IMR-90 (cell line): ENCODE results near the gene RINT1. TPM values are rescaled to one million over a fixed set of nuclear protein-coding genes. Genes with fewer than 3 reads are reported as not detected.

Experiments
- ATAC-seq: fragments of 200-7000 bp; cut with Tn5 transposase; 2 replicates; pipeline ENCODE4 v1.9.1; 2020; ENCODE audit warnings: low read depth, mild to moderate bottlenecking, moderate library complexity
- BruUV-seq: library from RNA; stranded (reverse); fragments of 400-500 nt; replicated peaks from 2 replicates; lab custom pipeline; 2021; lab: Mats Ljungman, UMichigan
- CTCF ChIA-PET: fragments of 300-600 bp; formaldehyde crosslinking; extraction: SDS; loops from one replicate; lab custom pipeline; 2021; ENCODE audit warnings: antibody characterized with exemption; lab: Yijun Ruan, JAX
- POLR2A ChIA-PET: fragments of 300-600 bp; sonication (Branson Sonifier 250); formaldehyde crosslinking; loops from one replicate; lab custom pipeline; 2022; ENCODE audit warnings: antibody characterized with exemption; ENCODE audit not compliant: unreplicated experiment; lab: Charles Lee
- DNase-seq: peaks from one replicate; pipeline ENCODE4 v3.0.0; 2013
- H2AFZ ChIP-seq: replicated peaks from 2 replicates; pipeline ENCODE3; 2013; ENCODE audit warnings: low read length, mild to moderate bottlenecking; ENCODE audit not compliant: poor library complexity
- H2AK5ac ChIP-seq: 2 replicates; pipeline ENCODE4 v1.6.1; 2013; ENCODE audit warnings: low read depth, low read length, inconsistent platforms
- H2AK9ac ChIP-seq: replicated peaks from 2 replicates; pipeline ENCODE3; 2013; ENCODE audit warnings: mild to moderate bottlenecking, low read depth, low read length, moderate library complexity; ENCODE audit not compliant: poor library complexity
- H2BK120ac ChIP-seq: 2 replicates; pipeline ENCODE4 v1.6.1; 2013; ENCODE audit warnings: low read depth, low read length, inconsistent platforms
- H2BK15ac ChIP-seq: 3 replicates; pipeline ENCODE4 v1.6.1; 2013; ENCODE audit warnings: low read depth, low read length, inconsistent platforms
- H2BK20ac ChIP-seq: 2 replicates; pipeline ENCODE4 v1.6.1; 2013; ENCODE audit warnings: low read depth, mild to moderate bottlenecking, inconsistent platforms, low read length, moderate library complexity
- H2BK5ac ChIP-seq: 2 replicates; pipeline ENCODE4 v1.6.1; 2013; ENCODE audit warnings: mild to moderate bottlenecking, low read depth, low read length, inconsistent platforms; ENCODE audit not compliant: poor library complexity, severe bottlenecking
- H3K14ac ChIP-seq: replicated peaks from 2 replicates; pipeline ENCODE4 v1.6.1; 2013; ENCODE audit warnings: low read depth, low read length, inconsistent platforms
- H3K18ac ChIP-seq: 2 replicates; pipeline ENCODE4 v1.6.1; 2013; ENCODE audit warnings: low read depth, low read length, control low read depth
- H3K23ac ChIP-seq: 2 replicates; pipeline ENCODE4 v1.6.1; 2013; ENCODE audit warnings: low read depth, low read length, inconsistent platforms
- H3K27ac ChIP-seq: 2 replicates; pipeline ENCODE4 v1.5.1; 2013; ENCODE audit warnings: mild to moderate bottlenecking, control low read depth, low read length; ENCODE audit not compliant: insufficient read depth
- H3K27me3 ChIP-seq: 2 replicates; pipeline ENCODE4 v1.6.1; 2013; ENCODE audit warnings: low read length; ENCODE audit not compliant: control insufficient read depth, insufficient read depth
- H3K36me3 ChIP-seq: 2 replicates; pipeline ENCODE4 v1.6.1; 2013; ENCODE audit warnings: low read length, mixed read lengths; ENCODE audit not compliant: control insufficient read depth, insufficient read depth
- H3K4ac ChIP-seq: 2 replicates; pipeline ENCODE4 v1.6.1; 2013; ENCODE audit warnings: low read depth, low read length, inconsistent platforms
- H3K4me1 ChIP-seq: 2 replicates; pipeline ENCODE4 v1.6.1; 2013; ENCODE audit warnings: low read length, mixed read lengths; ENCODE audit not compliant: control insufficient read depth, insufficient read depth
- H3K4me2 ChIP-seq: 2 replicates; pipeline ENCODE4 v1.6.1; 2013; ENCODE audit warnings: low read depth, mild to moderate bottlenecking, control low read depth, low read length, moderate library complexity
- H3K4me3 ChIP-seq: 2 replicates; pipeline ENCODE4 v1.5.1; 2013; ENCODE audit warnings: low read depth, mild to moderate bottlenecking, control low read depth, low read length, moderate library complexity; ENCODE audit not compliant: insufficient read depth
- H3K56ac ChIP-seq: 2 replicates; pipeline ENCODE4 v1.6.1; 2013; ENCODE audit warnings: low read length, inconsistent platforms; ENCODE audit not compliant: insufficient read depth; ENCODE audit errors: extremely low read depth
- H3K79me1 ChIP-seq, 2 experiments: 2 replicates each; pipeline ENCODE4 v1.6.1; 2013; ENCODE audit warnings: low read length in 2 of 2, inconsistent platforms in 1 of 2, low read depth in 1 of 2
- H3K9ac ChIP-seq: 2 replicates; pipeline ENCODE4 v1.6.1; 2013; ENCODE audit warnings: low read depth, low read length, control low read depth
- H3K9me1 ChIP-seq: 2 replicates; pipeline ENCODE4 v1.6.1; 2013; ENCODE audit warnings: low read length, inconsistent platforms; ENCODE audit not compliant: insufficient read depth
- H3K9me3 ChIP-seq: 2 replicates; pipeline ENCODE4 v1.6.1; 2013; ENCODE audit warnings: low read length; ENCODE audit not compliant: control insufficient read depth, insufficient read depth
- H4K20me1 ChIP-seq: 2 replicates; pipeline ENCODE4 v1.6.1; 2013; ENCODE audit warnings: low read length, inconsistent platforms; ENCODE audit not compliant: insufficient read depth
- H4K5ac ChIP-seq: 2 replicates; pipeline ENCODE4 v1.6.1; 2013; ENCODE audit warnings: mild to moderate bottlenecking, low read depth, low read length, control low read depth
- H4K8ac ChIP-seq, 2 experiments: 2 replicates each; pipeline ENCODE4 v1.6.1; 2013; ENCODE audit warnings: low read depth in 2 of 2, low read length in 2 of 2, control low read depth in 1 of 2, inconsistent platforms in 1 of 2
- H4K91ac ChIP-seq: 2 replicates; pipeline ENCODE4 v1.6.1; 2013; ENCODE audit warnings: low read depth, low read length, inconsistent platforms; ENCODE audit not compliant: insufficient read depth
- CTCF ChIP-seq: conservative IDR thresholded peaks from 2 replicates; pipeline ENCODE4 v1.5.1; 2012; ENCODE audit warnings: mild to moderate bottlenecking, low read depth, low read length, improper control_type of control experiment
- FOS ChIP-seq: fragments of 150-350 bp; IDR thresholded peaks from 2 replicates; pipeline ENCODE4 v1.6.1; 2016; ENCODE audit warnings: low read depth, low read length
- NFE2L2 ChIP-seq: fragments of 150-350 bp; IDR thresholded peaks from 2 replicates; pipeline ENCODE4 v1.6.1; 2016; ENCODE audit warnings: low read depth, mild to moderate bottlenecking, low read length
- WGBS, 2 experiments: methylation state at CpG; one replicate each; pipeline versions ENCODE4 v1.1.5 to v1.1.7; 2013; ENCODE audit warnings: missing lambda C conversion rate in 2 of 2; ENCODE audit not compliant: insufficient read length in 1 of 2; ENCODE audit errors: extremely low coverage in 2 of 2; 5-methylcytosine and 5-hydroxymethylcytosine counted together
- dilution Hi-C: fragments of 300-500 bp; cut with HindIII; formaldehyde crosslinking; loops from one replicate; pipeline ENCODE4 v1.14.3; 2018; ENCODE audit warnings: low sequenced_read_pairs; ENCODE audit not compliant: unreplicated experiment
- in situ Hi-C: fragments of 300-500 bp; cut with MboI; formaldehyde crosslinking; loops from 3 replicates; pipeline ENCODE4 v1.14.3; 2019; ENCODE audit warnings: low sequenced_read_pairs, inconsistent platforms, mixed read lengths
- intact Hi-C: fragments of 100-400 bp; cut with micrococcal nuclease; formaldehyde crosslinking; loops from 2 replicates; pipeline ENCODE4 v1.10.0; 2022
- polyA plus RNA-seq, 3 experiments: library from polyadenylated mRNA; depleted of rRNA; stranded (reverse); fragments of >200 nt; gene quantifications; 2 replicates each; pipeline ENCODE4 v1.2.3, GENCODE V29; 2012; ENCODE audit warnings: low replicate concordance in 1 of 3
- total RNA-seq: library from RNA; depleted of rRNA; stranded (reverse); fragments of >200 nt; gene quantifications from 2 replicates; pipeline ENCODE4 v1.2.3, GENCODE V29; 2012

The RINT1 gene
- total and polyA plus RNA-seq, 2 of the 4 experiments (the other 2 are of a cell fraction): 15.9 to 23.1 TPM

GRCh38 chr7:105493923-105494315, 38.1 kb upstream of the RINT1 start:
- Histone ChIP-seq H2AK5ac (no peak overlapping the region), H3K4me3 (peak overlapping the region; percentile 36; the same call in 1 of the 2 replicates), H3K27me3 (no peaks in the 10 kb centered on the region), H3K9me1 (peaks cover 14% of the 10 kb centered on the region), H3K23ac (peak overlapping the region; percentile 81; the same call in 1 of the 2 replicates), H3K4ac (peak overlapping the region; percentile 92), H4K8ac (peak overlapping the region; percentile 81 to 97; a peak in 3 of 4 replicates), H4K20me1 (no peaks in the 10 kb centered on the region), H2AFZ (no peak overlapping the region), H2BK15ac (peak overlapping the region; percentile 45; the same call in 2 of the 3 replicates), H3K56ac (peak overlapping the region; percentile 92), H3K4me2 (peak overlapping the region; percentile 94), H2BK20ac (peak overlapping the region; percentile 97), H2AK9ac (no peak overlapping the region), H2BK120ac (peak overlapping the region; percentile 98), H4K5ac (peak overlapping the region; percentile 89), H3K4me1 (peaks cover 19% of the 10 kb centered on the region), H3K79me1 (peaks cover 6 to 38% of the 10 kb centered on the region in 2 experiments; a peak in 3 of 4 replicates), H2BK5ac (peak overlapping the region; percentile 97), H3K14ac (peak overlapping the region; percentile 86; the same call in 1 of the 2 replicates), H3K36me3 (no peaks in the 10 kb centered on the region; the same call in 1 of the 2 replicates), H4K91ac (peak overlapping the region; percentile 91), H3K9ac (peak overlapping the region; percentile 46; the same call in 1 of the 2 replicates), H3K9me3 (no peaks in the 10 kb centered on the region), H3K18ac (peak overlapping the region; percentile 96; the same call in 1 of the 2 replicates), H3K27ac (peak overlapping the region; percentile 87)
- intact Hi-C loops (no loop called here), in situ Hi-C loops (no loop called here), dilution Hi-C loops (no loop called here)
- ATAC-seq (peak; percentile 95), DNase-seq (peak; percentile 98)
- no CpG with 5 or more reads among the region's 5 CpGs for WGBS, 2 experiments
- no TSS peak for BruUV-seq
- POLR2A ChIA-PET: interaction anchor here (0.6 to 0.8 kb wide), 2 partner anchors 15 to 20 kb away, joined by 5 to 14 read pairs; no protein-coding TSS in a partner anchor
- CTCF ChIA-PET: interaction anchor here (0.8 kb wide), 1 partner anchor 472 kb away, joined by 3 read pairs; no protein-coding TSS in a partner anchor
- no peak for TF ChIP-seq CTCF
- peak; percentile 75; the same call in 1 of the 2 replicates for TF ChIP-seq FOS
- TF ChIP-seq NFE2L2: no peak
